Esophagus muscularis mucosa (tissue), 4 donors: Measurements from ENCODE around the gene KCNK2. TPM values are rescaled to one million over a fixed set of nuclear protein-coding genes. Genes with fewer than 3 reads are reported as not detected.

Experiments
- DNase-seq: peaks from one replicate; pipeline ENCODE4 v3.0.0-alpha.2; 2017; ENCODE audit errors: extremely low spot score
- H3K27ac ChIP-seq, 4 donors: fragments of 200-600 bp; sonication (generic); replicated peaks in 1 of 4; 1 replicate in 3 of 4; 2 replicates in 1 of 4; pipeline ENCODE4 v1.5.1; 2016 to 2019; ENCODE audit warnings: mild to moderate bottlenecking in 1 of 4
- H3K27me3 ChIP-seq, 4 donors: fragments of 200-600 bp; sonication (generic); one replicate each; pipeline versions ENCODE4 v1.5.1 to v1.6.0; 2016 to 2019
- H3K36me3 ChIP-seq, 4 donors: fragments of 200-600 bp; sonication (generic); one replicate each; pipeline ENCODE4 v1.5.1; 2016 to 2019
- H3K4me1 ChIP-seq, 4 donors: fragments of 200-600 bp; sonication (generic); one replicate each; pipeline ENCODE4 v1.5.1; 2016 to 2019
- H3K4me3 ChIP-seq, 4 donors: fragments of 200-600 bp; sonication (generic); 1 replicate in 2 of 4; 2 replicates in 2 of 4; pipeline ENCODE4 v1.5.1; 2016 to 2019; ENCODE audit warnings: mild to moderate bottlenecking in 4 of 4, moderate library complexity in 1 of 4
- H3K9me3 ChIP-seq, 4 donors: fragments of 200-600 bp; sonication (generic); 1 replicate in 3 of 4; 2 replicates in 1 of 4; pipeline ENCODE4 v1.5.1; 2016 to 2019
- CTCF ChIP-seq, 3 experiments: fragments of 200-600 bp in 2 of 3; fragments of 450-650 bp in 1 of 3; sonication (generic) in 2 of 3; IDR thresholded peaks; one replicate each; pipeline ENCODE4 v1.5.1; 2017 to 2019; ENCODE audit warnings: antibody characterized with exemption in 3 of 3, mild to moderate bottlenecking in 2 of 3, moderate library complexity in 1 of 3
- EP300 ChIP-seq: sonication (generic); formaldehyde crosslinking; IDR thresholded peaks from one replicate; pipeline ENCODE4 v1.6.1; 2017; ENCODE audit warnings: antibody characterized with exemption
- POLR2A ChIP-seq: fragments of 450-650 bp; IDR thresholded peaks from one replicate; pipeline ENCODE4 v1.6.1; 2017; ENCODE audit warnings: antibody characterized with exemption, moderate library complexity, mild to moderate bottlenecking, low read depth
- POLR2AphosphoS5 ChIP-seq, 2 donors: sonication (generic); formaldehyde crosslinking; IDR thresholded peaks; one replicate each; pipeline ENCODE4 v1.6.1; 2017; ENCODE audit warnings: antibody characterized with exemption in 2 of 2
- WGBS: methylation state at CpG from one replicate; pipeline ENCODE4 v1.1.5; 2018; 5-methylcytosine and 5-hydroxymethylcytosine counted together
- intact Hi-C: fragments of 100-400 bp; cut with DNase I; formaldehyde crosslinking; loops from one replicate; pipeline ENCODE4 v1.15.1; 2023
- total RNA-seq, 4 donors: library from RNA; depleted of rRNA; stranded (reverse); fragments of >200 nt; gene quantifications; one replicate each; pipeline versions ENCODE4 v1.1.0 to v1.2.1, GENCODE V29; 2016

KCNK2 gene
- total RNA-seq, 4 donors from 2014 or later = 0.57 to 3.3 (median 2.8) TPM

DNA sequence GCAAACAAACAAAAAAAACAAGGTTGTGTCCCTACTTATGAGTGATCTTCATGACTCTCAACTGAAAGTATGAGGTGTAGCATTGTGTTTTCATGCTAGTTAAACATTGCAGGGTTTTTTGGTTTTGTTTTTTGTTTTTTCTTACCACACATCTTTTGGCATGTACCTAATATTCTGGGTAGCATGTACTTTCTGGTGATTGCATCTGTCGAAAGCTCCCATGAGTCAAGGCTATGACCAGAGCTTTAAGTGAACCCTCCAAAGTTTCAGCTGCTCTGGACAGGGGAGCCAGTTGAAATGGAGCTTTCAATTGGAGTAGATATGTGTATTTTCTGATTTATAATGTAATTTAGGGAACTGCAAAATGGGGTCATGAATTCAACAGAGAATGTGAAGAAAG is 115.5 kb downstream of the KCNK2 start:
- Histone ChIP-seq H3K27me3 (peaks cover 0 to 3% (median 0%) of the 10 kb centered on the region in 4 donors), H3K4me1 (no peaks in the 10 kb centered on the region), H3K9me3 (no peaks in the 10 kb centered on the region), H3K27ac (no peak overlapping the region), H3K36me3 (no peaks in the 10 kb centered on the region), H3K4me3 (no peak overlapping the region)
- no peak for DNase-seq
- TF ChIP-seq CTCF (IDR thresholded peaks at IDR 0.05) (no peak), POLR2A (no peak), EP300 (no peak), POLR2AphosphoS5 (IDR thresholded peaks at IDR 0.05) (no peak)
- 83% methylated on average over 1 of the region's 1 CpG for WGBS
- intact Hi-C loops = no loop called here

GRCh38 chr1:215200121-215200520 is 117.6 kb downstream of the KCNK2 start:
- no peaks in the 10 kb centered on the region for H3K36me3 ChIP-seq
- TF ChIP-seq CTCF (IDR thresholded peaks at IDR 0.05) (no peak), EP300 (no peak)
- H3K9me3 ChIP-seq = no peaks in the 10 kb centered on the region
- DNase-seq = no peak
- intact Hi-C loops = no loop called here
- H3K4me1 ChIP-seq = no peaks in the 10 kb centered on the region
- H3K27me3 ChIP-seq = peaks cover 0 to 3% (median 0%) of the 10 kb centered on the region in 4 donors
- no peak overlapping the region for H3K27ac ChIP-seq
- H3K4me3 ChIP-seq = no peak overlapping the region
- WGBS = 83% methylated on average over 1 of the region's 1 CpG

DNA sequence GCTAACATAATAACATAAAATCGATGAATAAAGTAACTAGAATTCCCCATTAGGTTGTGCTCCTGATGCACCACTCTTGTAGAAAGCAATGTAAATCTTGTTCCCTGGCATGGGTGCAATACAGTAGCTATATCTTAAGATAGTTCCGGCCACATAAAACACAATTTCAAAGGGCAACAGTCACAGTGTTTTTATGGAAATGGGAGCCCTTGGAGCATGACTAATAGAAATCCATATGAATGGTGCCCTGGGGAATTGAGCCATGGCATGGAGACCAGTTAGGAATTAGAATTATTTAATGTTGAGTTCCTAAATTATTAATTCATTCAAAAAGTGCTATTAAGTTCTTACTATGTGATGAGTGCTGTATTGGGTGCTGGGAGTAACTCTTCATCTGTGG is 118.7 kb downstream of the KCNK2 start:
- peaks cover 0 to 3% (median 0%) of the 10 kb centered on the region in 4 donors for H3K27me3 ChIP-seq
- no peaks in the 10 kb centered on the region for H3K4me1 ChIP-seq
- H3K27ac ChIP-seq = no peak overlapping the region
- intact Hi-C loops = no loop called here
- WGBS = 82% methylated on average over 2 of the region's 2 CpGs
- H3K36me3 ChIP-seq = no peaks in the 10 kb centered on the region
- no peaks in the 10 kb centered on the region for H3K9me3 ChIP-seq
- TF ChIP-seq EP300 (no peak), POLR2A (no peak), CTCF (IDR thresholded peaks at IDR 0.05) (no peak), POLR2AphosphoS5 (IDR thresholded peaks at IDR 0.05) (no peak)
- H3K4me3 ChIP-seq = no peak overlapping the region
- DNase-seq = no peak

DNA sequence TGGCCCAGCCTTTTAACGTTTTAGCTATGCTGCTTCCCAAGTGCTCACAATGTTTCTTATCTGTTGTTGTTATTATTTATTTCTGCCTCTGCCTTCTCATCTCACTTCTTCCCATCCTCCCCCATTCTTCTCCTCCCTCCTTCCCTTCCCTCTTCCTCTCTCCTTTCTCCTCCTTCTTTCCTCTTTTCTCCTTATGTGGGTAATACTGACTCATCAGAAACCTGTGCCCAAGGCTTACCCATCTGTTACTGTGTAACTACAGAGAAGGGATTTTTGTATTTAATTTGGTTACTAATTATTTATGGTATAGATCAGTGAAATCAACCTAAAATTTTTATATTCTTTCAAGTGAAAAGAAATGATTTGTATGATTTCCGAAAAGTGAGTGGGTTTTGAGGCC is 120.3 kb downstream of the KCNK2 start:
- Histone ChIP-seq H3K27ac (no peak overlapping the region), H3K4me1 (no peaks in the 10 kb centered on the region), H3K4me3 (no peak overlapping the region), H3K36me3 (no peaks in the 10 kb centered on the region), H3K9me3 (no peaks in the 10 kb centered on the region), H3K27me3 (peaks cover 0 to 3% (median 0%) of the 10 kb centered on the region in 4 donors)
- 73% methylated on average over 2 of the region's 2 CpGs for WGBS
- TF ChIP-seq POLR2A (no peak), POLR2AphosphoS5 (IDR thresholded peaks at IDR 0.05) (no peak), EP300 (no peak), CTCF (IDR thresholded peaks at IDR 0.05) (no peak)
- no peak for DNase-seq
- intact Hi-C loops = no loop called here

GRCh38 chr1:215210167-215210566 is 127.6 kb downstream of the KCNK2 start:
- no peak overlapping the region for H3K27ac ChIP-seq
- TF ChIP-seq POLR2A (no peak), EP300 (no peak), CTCF (IDR thresholded peaks at IDR 0.05) (no peak), POLR2AphosphoS5 (IDR thresholded peaks at IDR 0.05) (no peak)
- H3K27me3 ChIP-seq = no peaks in the 10 kb centered on the region
- intact Hi-C loops = no loop called here
- H3K4me1 ChIP-seq = no peaks in the 10 kb centered on the region
- no peak for DNase-seq
- H3K4me3 ChIP-seq = no peak overlapping the region
- no peaks in the 10 kb centered on the region for H3K36me3 ChIP-seq
- H3K9me3 ChIP-seq = no peaks in the 10 kb centered on the region
